H9 (cell line): ENCODE data around the gene GRM3. TPM values are rescaled to one million over a fixed set of nuclear protein-coding genes. Genes with fewer than 3 reads are reported as not detected.

ENCODE experiments used
- DNase-seq: peaks from one replicate; pipeline ENCODE4 v3.0.0-alpha.2; 2017
- H2AFZ ChIP-seq: one replicate; pipeline ENCODE4 v1.6.1; 2013; ENCODE audit warnings: mild to moderate bottlenecking, low read length, control low read depth, moderate library complexity
- H2AK5ac ChIP-seq: 2 replicates; pipeline ENCODE4 v1.6.1; 2013; ENCODE audit warnings: low read length, control low read depth, mixed read lengths; ENCODE audit not compliant: insufficient read length
- H2BK120ac ChIP-seq: one replicate; pipeline ENCODE4 v1.6.1; 2013; ENCODE audit warnings: low read depth, mild to moderate bottlenecking, low read length, control low read depth, inconsistent platforms; ENCODE audit not compliant: poor library complexity, severe bottlenecking
- H2BK12ac ChIP-seq: 2 replicates; pipeline ENCODE4 v1.6.1; 2013; ENCODE audit warnings: low read length, control low read depth, mixed read lengths, low read depth; ENCODE audit not compliant: insufficient read length
- H2BK15ac ChIP-seq: 2 replicates; pipeline ENCODE4 v1.6.1; 2013; ENCODE audit warnings: low read depth, low read length, control low read depth
- H2BK20ac ChIP-seq: one replicate; pipeline ENCODE4 v1.6.1; 2013; ENCODE audit warnings: low read depth, mild to moderate bottlenecking, low read length, control low read depth, inconsistent platforms; ENCODE audit not compliant: poor library complexity, severe bottlenecking
- H2BK5ac ChIP-seq: 2 replicates; pipeline ENCODE4 v1.6.1; 2013; ENCODE audit warnings: low read length, control low read depth, mixed read lengths; ENCODE audit not compliant: insufficient read length
- H3K14ac ChIP-seq: 2 replicates; pipeline ENCODE4 v1.6.1; 2013; ENCODE audit warnings: low read length, control low read depth; ENCODE audit not compliant: insufficient read depth
- H3K18ac ChIP-seq: 2 replicates; pipeline ENCODE4 v1.6.1; 2013; ENCODE audit warnings: low read depth, mild to moderate bottlenecking, mixed read lengths, low read length, control low read depth; ENCODE audit not compliant: insufficient read length
- H3K23ac ChIP-seq: 2 replicates; pipeline ENCODE4 v1.6.1; 2013; ENCODE audit warnings: low read length, control low read depth, mixed read lengths, low read depth; ENCODE audit not compliant: insufficient read length
- H3K23me2 ChIP-seq: 2 replicates; pipeline ENCODE4 v1.6.1; 2013; ENCODE audit warnings: low read depth, mild to moderate bottlenecking, mixed read lengths, low read length, control low read depth; ENCODE audit not compliant: insufficient read length, poor library complexity, severe bottlenecking
- H3K27ac ChIP-seq: 2 replicates; pipeline ENCODE4 v1.5.1; 2013; ENCODE audit warnings: low read length, control low read depth, mixed read lengths, low read depth; ENCODE audit not compliant: insufficient read length
- H3K27me3 ChIP-seq: 2 replicates; pipeline ENCODE4 v1.6.1; 2013; ENCODE audit warnings: low read length, control low read depth, inconsistent platforms; ENCODE audit not compliant: insufficient read depth
- H3K4ac ChIP-seq: 2 replicates; pipeline ENCODE4 v1.6.1; 2013; ENCODE audit warnings: low read depth, mild to moderate bottlenecking, control low read depth, inconsistent platforms, low read length, moderate library complexity
- H3K4me1 ChIP-seq: 2 replicates; pipeline ENCODE4 v1.6.1; 2013; ENCODE audit warnings: low read length, control low read depth, inconsistent platforms; ENCODE audit not compliant: insufficient read depth
- H3K4me2 ChIP-seq: 2 replicates; pipeline ENCODE4 v1.6.1; 2013; ENCODE audit warnings: low read length, control low read depth, mixed read lengths; ENCODE audit not compliant: insufficient read length, insufficient read depth
- H3K56ac ChIP-seq: 2 replicates; pipeline ENCODE4 v1.6.1; 2013; ENCODE audit warnings: low read depth, mild to moderate bottlenecking, mixed read lengths, low read length, control low read depth; ENCODE audit not compliant: insufficient read length
- H3K79me1 ChIP-seq: 2 replicates; pipeline ENCODE4 v1.6.1; 2013; ENCODE audit warnings: low read depth, mild to moderate bottlenecking, moderate library complexity, low read length, control low read depth, inconsistent platforms; ENCODE audit not compliant: insufficient read depth, poor library complexity, severe bottlenecking
- H3K79me2 ChIP-seq: 2 replicates; pipeline ENCODE4 v1.6.1; 2013; ENCODE audit warnings: low read length, control low read depth, inconsistent platforms; ENCODE audit not compliant: insufficient read depth
- H3K9ac ChIP-seq: 2 replicates; pipeline ENCODE4 v1.6.1; 2013; ENCODE audit warnings: low read length, control low read depth, mixed read lengths; ENCODE audit not compliant: insufficient read length; ENCODE audit errors: extremely low read depth
- H3K9me3 ChIP-seq: one replicate; pipeline ENCODE4 v1.6.1; 2013; ENCODE audit warnings: low read depth, low read length, inconsistent platforms; ENCODE audit not compliant: control insufficient read depth
- H3T11ph ChIP-seq: one replicate; pipeline ENCODE4 v1.6.1; 2013; ENCODE audit warnings: mild to moderate bottlenecking, low read length, control low read depth, inconsistent platforms
- H4K20me1 ChIP-seq: one replicate; pipeline ENCODE4 v1.6.1; 2013; ENCODE audit not compliant: control insufficient read depth, insufficient read length, insufficient read depth
- H4K5ac ChIP-seq: 2 replicates; pipeline ENCODE4 v1.6.1; 2013; ENCODE audit warnings: low read depth, mild to moderate bottlenecking, mixed read lengths, low read length, control low read depth; ENCODE audit not compliant: insufficient read length
- H4K8ac ChIP-seq: replicated peaks from 2 replicates; pipeline ENCODE4 v1.6.1; 2013; ENCODE audit warnings: low read length, control low read depth, mixed read lengths, low read depth; ENCODE audit not compliant: insufficient read length
- H4K91ac ChIP-seq: 2 replicates; pipeline ENCODE4 v1.6.1; 2013; ENCODE audit warnings: low read depth, mild to moderate bottlenecking, moderate library complexity, mixed read lengths, low read length, control low read depth; ENCODE audit not compliant: insufficient read length
- H3K27ac Mint-ChIP-seq, 3 experiments: 2 replicates in 2 of 3; 3 replicates in 1 of 3; pipeline ENCODE4 v1.8.0; 2020 to 2021; ENCODE audit warnings: mixed read lengths in 3 of 3, mild to moderate bottlenecking in 1 of 3, moderate library complexity in 1 of 3
- H3K27me3 Mint-ChIP-seq: 2 replicates; pipeline ENCODE4 v1.8.0; 2021; ENCODE audit warnings: low read depth, mild to moderate bottlenecking, moderate library complexity, mixed read lengths
- H3K36me3 Mint-ChIP-seq, 3 experiments: 2 replicates in 2 of 3; 3 replicates in 1 of 3; pipeline ENCODE4 v1.8.0; 2020 to 2021; ENCODE audit warnings: low read depth in 3 of 3, mixed read lengths in 3 of 3; ENCODE audit not compliant: insufficient read depth in 1 of 3
- H3K4me1 Mint-ChIP-seq, 2 experiments: 2 replicates each; pipeline ENCODE4 v1.8.0; 2020; ENCODE audit warnings: mixed read lengths in 2 of 2
- H3K4me3 Mint-ChIP-seq, 2 experiments: 2 replicates in 1 of 2; 3 replicates in 1 of 2; pipeline ENCODE4 v1.8.0; 2020 to 2021; ENCODE audit warnings: mild to moderate bottlenecking in 2 of 2, mixed read lengths in 2 of 2, moderate library complexity in 1 of 2
- H3K9me3 Mint-ChIP-seq, 2 experiments: 2 replicates in 1 of 2; 3 replicates in 1 of 2; pipeline ENCODE4 v1.8.0; 2020; ENCODE audit warnings: mild to moderate bottlenecking in 2 of 2, mixed read lengths in 2 of 2, moderate library complexity in 1 of 2
- CTCF ChIP-seq: fragments of 200-600 bp; sonication (generic); conservative IDR thresholded peaks from 3 replicates; pipeline ENCODE4 v1.8.0; 2021; ENCODE audit warnings: antibody characterized with exemption, mild to moderate bottlenecking
- WGBS: extraction: QIAGEN DNeasy Blood & Tissue Kit; methylation state at CpG from one replicate; pipeline ENCODE4 v1.1.7; 2013; ENCODE audit warnings: missing lambda C conversion rate, low lambda C conversion rate, mixed read lengths; ENCODE audit not compliant: insufficient read length; ENCODE audit errors: extremely low coverage; 5-methylcytosine and 5-hydroxymethylcytosine counted together
- total RNA-seq: library from RNA; stranded (reverse); gene quantifications from 2 replicates; pipeline ENCODE4 v1.2.1, GENCODE V29; 2021

Gene GRM3
- total RNA-seq, 1 experiment from 2014 or later, result 0.15 TPM

GRCh38 chr7:86785641-86786040, 141.9 kb downstream of the GRM3 start:
- Histone ChIP-seq H3K9ac (no peak overlapping the region), H2AFZ (no peak overlapping the region), H2BK5ac (no peak overlapping the region), H3T11ph (no peak overlapping the region), H2BK20ac (no peak overlapping the region), H4K8ac (no peak overlapping the region), H3K4ac (no peak overlapping the region), H3K9me3 (no peaks in the 10 kb centered on the region), H3K18ac (no peak overlapping the region), H2BK12ac (no peak overlapping the region), H3K56ac (no peak overlapping the region), H3K23ac (no peak overlapping the region), H3K14ac (no peak overlapping the region), H3K4me2 (no peak overlapping the region), H3K4me1 (no peaks in the 10 kb centered on the region), H4K5ac (no peak overlapping the region), H2BK15ac (no peak overlapping the region), H3K27me3 (no peaks in the 10 kb centered on the region), H4K91ac (no peak overlapping the region), H2BK120ac (no peak overlapping the region), H3K79me1 (no peaks in the 10 kb centered on the region), H3K23me2 (no peaks in the 10 kb centered on the region), H3K79me2 (no peaks in the 10 kb centered on the region), H3K27ac (no peak overlapping the region), H4K20me1 (no peaks in the 10 kb centered on the region), H2AK5ac (no peak overlapping the region)
- no peaks in the 10 kb centered on the region for H3K9me3 Mint-ChIP-seq
- DNase-seq, result no peak
- H3K4me1 Mint-ChIP-seq, result no peaks in the 10 kb centered on the region
- no peak overlapping the region for H3K4me3 Mint-ChIP-seq
- H3K27me3 Mint-ChIP-seq, result no peaks in the 10 kb centered on the region; the same call in 1 of the 2 replicates
- no peak overlapping the region for H3K27ac Mint-ChIP-seq
- no peak for TF ChIP-seq CTCF
- H3K36me3 Mint-ChIP-seq, result peaks cover 0 to 3% (median 0%) of the 10 kb centered on the region in 3 experiments; a peak in 1 of 7 replicates
- WGBS, result 100% methylated on average over 1 of the region's 3 CpGs
